Epithelial cell of alveolus of lung (primary cell): Measurements from ENCODE around the gene AGBL2. TPM values are rescaled to one million over a fixed set of nuclear protein-coding genes. Genes with fewer than 3 reads are reported as not detected.

Source experiments
- total RNA-seq: library from RNA; depleted of rRNA; stranded (reverse); fragments of >200 nt; gene quantifications from 2 replicates; pipeline ENCODE4 v1.2.1, GENCODE V29; 2015

The AGBL2 gene
- total RNA-seq: 0.64 and 0.78 TPM in 2 replicates

GRCh38 chr11:47715082-47715669, at the start of gene AGBL2:
AGBL2 (minus strand) TSS chr11:47715369; CDS start chr11:47714650, 719 bp downstream.

GRCh38 chr11:47642099-47642855, 72.9 kb downstream of the AGBL2 start, which contains the start of gene MTCH2:
MTCH2 (minus strand) TSS chr11:47642559; CDS start chr11:47642465, 94 bp downstream.

Other genes with a start within 250 kb of the AGBL2 start
- 58.6 and 60.2 TPM in 2 replicates for gene CELF1, start 162.2 kb downstream of the AGBL2 start, total RNA-seq
- gene PTPMT1, start 149.8 kb downstream of the AGBL2 start, total RNA-seq: 115 and 134 TPM in 2 replicates
- gene KBTBD4, start 136.4 kb downstream of the AGBL2 start, total RNA-seq: 21.1 and 26.2 TPM in 2 replicates
- gene NDUFS3, start 136.3 kb downstream of the AGBL2 start, total RNA-seq: 60.6 and 72.5 TPM in 2 replicates
- gene FAM180B, start 128.7 kb downstream of the AGBL2 start, total RNA-seq: 0.40 TPM in 1 of 2 replicates, not detected in the other
- 3.6 and 6.3 TPM in 2 replicates for gene C1QTNF4, start 121.0 kb downstream of the AGBL2 start, total RNA-seq
- gene MTCH2, start 72.8 kb downstream of the AGBL2 start, total RNA-seq: 61.4 and 64.6 TPM in 2 replicates
- gene FNBP4, start 52.0 kb upstream of the AGBL2 start, total RNA-seq: 27.7 and 52.2 TPM in 2 replicates
- 15.5 and 16.3 TPM in 2 replicates for gene NUP160, start 133.0 kb upstream of the AGBL2 start, total RNA-seq